ENCODE measurements around the gene MTERF4. TPM values are rescaled to one million over a fixed set of nuclear protein-coding genes. Genes with fewer than 3 reads are reported as not detected.

Gene MTERF4
- total and polyA plus RNA-seq, 2 of the 8 experiments (the other 6 are each of a cell fraction or from before 2014, with no cell fraction given), result 25.9 to 28.5 TPM

GRCh38 chr2:241139531-241140444, 37.7 kb upstream of the MTERF4 start:
- Histone ChIP-seq H4K91ac (replicated peaks; ENCODE audit: insufficient read length, low read length) (no peak overlapping the region), H3K36me3 (ENCODE audit: control insufficient read depth in 2 of 4, insufficient read depth in 4 of 4, low read length in 3 of 4) (peaks cover 6 to 29% (median 16%) of the 10 kb centered on the region in 4 experiments; a peak in 7 of 8 replicates), H4K20me1 (replicated peaks in 1 of 2; ENCODE audit: control insufficient read depth in 1 of 2, insufficient read depth in 2 of 2, low read length in 2 of 2) (peaks cover 0 to 19% of the 10 kb centered on the region in 2 experiments), H3K4me1 (replicated peaks in 1 of 4; ENCODE audit: control insufficient read depth in 3 of 4, insufficient read depth in 4 of 4, low read length in 3 of 4) (no peaks in the 10 kb centered on the region), H3K79me1 (ENCODE audit: low read depth, low read length) (peaks cover 8% of the 10 kb centered on the region), H2BK15ac (ENCODE audit: low read length) (no peak overlapping the region), H3K27ac (ENCODE audit: low read depth, low read length) (no peak overlapping the region), H2AFZ (ENCODE audit: low read length) (no peak overlapping the region), H3K23me2 (ENCODE audit: low read depth, low read length) (0 out of 2 replicates have a peak, but pooled peaks cover 3% of the 10 kb centered on the region), H3K56ac (replicated peaks; ENCODE audit: insufficient read length, low read depth, low read length) (no peak overlapping the region), H2BK20ac (ENCODE audit: low read length) (no peak overlapping the region), H2BK12ac (ENCODE audit: low read depth, low read length) (no peak overlapping the region), H3K27me3 (replicated peaks in 1 of 4; ENCODE audit: control insufficient read depth in 3 of 4, extremely low read depth in 1 of 4, insufficient read depth in 3 of 4, low read length in 3 of 4) (no peaks in the 10 kb centered on the region; a peak in 1 of 7 replicates), H3K4me2 (ENCODE audit: insufficient read depth in 1 of 2, low read depth in 2 of 2, low read length in 2 of 2) (no peak overlapping the region), H3K4me3 (ENCODE audit: extremely low read depth in 1 of 4, insufficient read depth in 2 of 4, low read depth in 3 of 4, low read length in 4 of 4) (no peak overlapping the region), H3K23ac (ENCODE audit: insufficient read length) (no peak overlapping the region), H4K5ac (ENCODE audit: insufficient read length, low read depth, low read length) (no peak overlapping the region), H3K9me3 (ENCODE audit: insufficient read depth in 2 of 2, low read depth in 1 of 2, low read length in 1 of 2) (no peaks in the 10 kb centered on the region), H4K8ac (ENCODE audit: extremely low read depth, insufficient read depth, low read length) (no peak overlapping the region), H2BK5ac (ENCODE audit: low read depth, low read length) (no peak overlapping the region), H3K79me2 (ENCODE audit: control insufficient read depth in 1 of 2, insufficient read depth in 2 of 2, low read length in 2 of 2) (peaks cover 4 to 7% of the 10 kb centered on the region in 2 experiments; a peak in 2 of 4 replicates), H2BK120ac (replicated peaks; ENCODE audit: low read depth, low read length) (no peak overlapping the region), H3K18ac (ENCODE audit: extremely low read depth, low read length) (no peak overlapping the region), H3K14ac (ENCODE audit: insufficient read length) (no peak overlapping the region), H2AK5ac (ENCODE audit: low read depth, low read length) (no peak overlapping the region), H3K4ac (replicated peaks; ENCODE audit: insufficient read length, low read depth, low read length) (no peak overlapping the region), H3K9ac (replicated peaks in 1 of 4; ENCODE audit: extremely low read depth in 1 of 4, low read depth in 3 of 4, low read length in 3 of 4) (no peak overlapping the region)
- FAIRE-seq (no peak), DNase-seq (ENCODE audit: low read depth in 1 of 2, low spot score in 2 of 2) (no peak)
- POLR2A ChIA-PET (ENCODE audit: partially characterized antibody), result interaction anchor here (0.6 to 1.1 kb wide), 2 partner anchors 14 to 16 kb away, joined by 3 read pairs; no protein-coding TSS in a partner anchor
- WGBS, 2 experiments (ENCODE audit: extremely low coverage in 1 of 2, insufficient coverage in 1 of 2, insufficient read length in 1 of 2, insufficient replicate concordance in 2 of 2, low coverage in 1 of 2, low lambda C conversion rate in 2 of 2, missing lambda C conversion rate in 1 of 2), result 91% methylated on average over 24 of the region's 24 CpGs; no CpG with 5 or more reads in 1 of the 2 experiments
- CTCF ChIA-PET (ENCODE audit: partially characterized antibody), result interaction anchor here (1.0 to 1.5 kb wide), 2 partner anchors 10 to 299 kb away, joined by 3 to 4 read pairs; partner anchors contain the start of gene PASK
- TF ChIP-seq GABPA (IDR thresholded peaks at IDR 0.05; ENCODE audit: borderline replicate concordance, insufficient read depth, low read length) (no peak), KDM5A (IDR thresholded peaks at IDR 0.05; ENCODE audit: low read length) (no peak), ATF3 (IDR thresholded peaks at IDR 0.05; ENCODE audit: insufficient read depth, low read depth, low read length) (no peak), BCL11A (IDR thresholded peaks at IDR 0.05; ENCODE audit: low read depth in 2 of 2, low read length in 2 of 2) (no peak), SIX5 (IDR thresholded peaks at IDR 0.05; ENCODE audit: low read depth, low read length) (no peak), POU5F1 (IDR thresholded peaks at IDR 0.05; ENCODE audit: low read depth, low read length) (no peak), ATF2 (IDR thresholded peaks at IDR 0.05; ENCODE audit: low read length) (no peak), KDM1A (IDR thresholded peaks at IDR 0.05; ENCODE audit: borderline replicate concordance, low read length) (no peak), SAP30 (IDR thresholded peaks at IDR 0.05; ENCODE audit: insufficient read depth, insufficient replicate concordance, low read length) (no peak)

Measured in H1 (cell line).